GM21786 (cell line): ENCODE measurements around the gene IL1B.
A peak's percentile ranks its signal among the peaks of the same experiment; 100 is the strongest.
"Not testable (repeated sequence)": the region's sequence is repeated elsewhere in the genome, so short reads cannot be mapped to it uniquely, and the experiment has no call there.

ENCODE experiments used
- ATAC-seq: cut with Tn5 transposase; IDR thresholded peaks from one replicate; pipeline ENCODE4 v1.9.1; 2021; ENCODE audit not compliant: unreplicated experiment

IL1B gene

DNA sequence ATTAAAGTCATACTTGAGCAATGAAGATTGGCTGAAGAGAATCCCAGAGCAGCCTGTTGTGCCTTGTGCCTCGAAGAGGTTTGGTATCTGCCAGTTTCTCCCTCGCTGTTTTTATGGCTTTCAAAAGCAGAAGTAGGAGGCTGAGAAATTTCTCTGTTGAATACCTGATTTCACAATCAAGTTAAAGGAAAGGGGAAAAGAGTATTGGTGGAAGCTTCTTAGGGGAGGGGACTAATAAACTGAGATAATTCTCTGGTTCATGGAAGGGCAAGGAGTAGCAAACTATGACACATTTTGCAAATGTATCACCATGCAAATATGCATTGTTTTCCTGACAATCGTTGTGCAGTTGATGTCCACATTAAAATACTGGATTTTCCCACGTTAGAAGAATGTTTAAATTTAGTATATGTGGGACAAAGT, at the start of gene IL1B:
Gene IL1B, minus strand, starts transcription at position 85 of the 423 bp plus-strand sequence. CDS start 550 bp downstream, outside the sequence.
- no peak for ATAC-seq

DNA sequence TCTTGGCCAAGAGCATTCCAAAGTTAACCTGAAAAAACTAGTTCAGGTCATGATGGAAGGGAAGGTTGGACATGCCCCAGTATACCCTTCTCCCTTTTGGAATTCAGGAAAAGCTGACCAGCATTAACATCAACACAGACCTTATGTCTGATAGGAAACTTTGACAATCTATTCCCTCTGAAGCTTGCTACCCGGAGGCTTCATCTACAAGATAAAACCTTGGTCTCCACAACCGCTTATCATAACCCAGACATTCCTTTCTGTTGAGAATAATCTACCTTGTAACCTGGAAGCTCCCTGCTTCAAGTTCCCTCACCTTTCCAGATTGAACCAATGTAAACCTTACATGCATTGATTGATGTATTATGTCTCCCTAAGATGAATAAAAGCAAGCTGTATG, 49.7 kb upstream of the IL1B start:
- no peak for ATAC-seq

DNA sequence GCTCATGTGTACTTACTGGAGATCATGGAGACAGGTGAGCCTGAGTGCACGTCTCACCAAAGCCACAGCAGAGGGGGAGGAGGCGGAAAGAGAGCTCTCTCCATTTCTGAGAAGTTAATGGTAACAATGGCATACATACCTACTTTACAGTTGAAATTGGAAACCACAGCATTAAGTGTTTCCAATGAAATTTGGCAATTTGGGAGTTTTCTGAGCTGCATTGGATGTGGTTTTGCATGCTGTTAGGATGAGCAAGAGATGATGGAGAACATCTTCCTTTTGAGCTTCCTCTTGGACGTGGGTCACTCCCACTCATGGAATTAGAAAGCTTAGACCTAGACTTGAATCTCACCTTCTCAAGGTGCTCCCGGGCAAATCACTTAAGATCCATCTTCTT, 48.9 kb upstream of the IL1B start:
- no peak for ATAC-seq

DNA sequence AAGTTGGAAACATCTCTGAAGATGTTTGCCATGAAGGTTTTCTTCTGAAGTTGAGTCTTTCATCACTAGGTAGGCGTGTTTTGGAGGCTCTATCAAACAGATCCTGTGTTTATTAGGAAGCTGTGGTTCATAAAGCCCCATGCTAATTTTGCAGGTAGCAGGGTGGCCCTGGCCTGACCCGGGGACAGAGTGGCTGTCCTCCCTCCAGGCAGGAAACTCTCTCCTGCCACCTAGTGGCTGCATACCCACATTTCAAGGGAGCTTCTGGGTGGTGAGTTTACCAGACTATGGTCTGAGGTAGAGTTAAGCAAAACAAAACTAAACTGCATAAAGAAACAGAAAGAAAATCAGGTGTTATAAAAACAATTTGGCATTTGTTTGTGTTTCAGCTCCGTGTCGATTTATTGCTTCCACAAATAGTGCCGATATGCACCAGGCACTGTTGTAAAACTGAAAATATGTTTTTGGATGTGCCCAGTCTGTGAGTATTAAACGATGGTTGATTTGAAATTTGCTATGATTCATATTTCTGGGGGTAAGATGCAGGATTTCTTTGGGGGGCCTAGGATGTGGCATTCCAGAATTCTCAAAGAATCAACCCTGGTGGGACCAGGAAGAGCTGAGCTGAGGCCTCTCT, 48.4 kb upstream of the IL1B start:
- no peak for ATAC-seq

DNA sequence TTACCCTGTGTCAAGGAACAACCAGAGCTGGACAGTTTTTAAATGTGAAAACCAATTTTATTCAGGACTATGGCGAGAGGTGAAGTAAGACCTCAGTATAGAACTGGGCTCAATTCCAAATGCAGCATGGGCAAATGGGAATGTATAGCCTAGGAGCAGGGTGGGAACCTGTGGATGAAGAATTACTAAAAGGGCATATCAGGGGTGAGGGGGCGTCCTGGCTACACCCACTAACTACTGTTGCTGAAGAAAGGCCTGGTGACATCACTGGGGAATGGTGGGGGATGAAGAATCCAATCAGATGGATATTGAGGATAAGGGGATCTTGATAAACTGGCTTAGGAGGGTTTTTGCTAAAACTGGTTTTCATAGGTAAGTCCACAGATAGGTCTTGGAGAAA, 47.1 kb upstream of the IL1B start:
- ATAC-seq, result no peak

DNA sequence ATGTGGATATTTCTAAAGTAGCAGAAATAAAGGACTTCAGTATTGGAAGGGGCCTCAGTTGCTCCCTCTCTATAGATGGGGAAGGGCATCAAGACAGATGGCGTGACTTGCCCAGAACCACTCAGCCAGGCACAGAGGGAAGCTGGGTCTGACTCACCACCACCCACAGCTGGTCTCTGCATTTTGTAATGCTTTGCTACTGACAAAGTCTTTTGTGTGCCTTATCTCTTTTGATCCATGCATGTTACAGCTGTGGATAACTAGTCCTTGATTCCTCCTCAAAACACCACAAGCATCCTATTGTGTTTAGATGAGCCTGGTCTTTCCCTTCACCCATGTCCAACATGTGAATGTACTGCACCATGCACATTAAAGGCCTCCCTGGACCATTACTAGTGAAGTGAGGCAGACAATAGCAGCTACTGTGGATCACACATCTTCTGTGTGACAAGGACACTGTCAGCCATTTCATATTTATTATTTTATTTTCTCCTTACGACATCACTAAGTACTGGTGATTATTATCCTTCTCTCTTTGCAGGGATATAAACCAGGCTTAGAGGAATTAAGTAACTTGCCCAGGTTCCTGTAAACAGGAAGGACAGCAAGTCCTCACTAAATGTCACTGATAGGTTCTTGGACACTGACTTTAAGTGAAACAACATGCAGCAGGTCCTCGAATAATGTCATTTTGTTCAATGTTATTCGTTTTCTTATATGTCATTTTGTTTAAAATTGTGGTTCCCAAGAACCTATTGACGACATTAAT, 44.8 kb upstream of the IL1B start:
- peak; percentile 75 for ATAC-seq

DNA sequence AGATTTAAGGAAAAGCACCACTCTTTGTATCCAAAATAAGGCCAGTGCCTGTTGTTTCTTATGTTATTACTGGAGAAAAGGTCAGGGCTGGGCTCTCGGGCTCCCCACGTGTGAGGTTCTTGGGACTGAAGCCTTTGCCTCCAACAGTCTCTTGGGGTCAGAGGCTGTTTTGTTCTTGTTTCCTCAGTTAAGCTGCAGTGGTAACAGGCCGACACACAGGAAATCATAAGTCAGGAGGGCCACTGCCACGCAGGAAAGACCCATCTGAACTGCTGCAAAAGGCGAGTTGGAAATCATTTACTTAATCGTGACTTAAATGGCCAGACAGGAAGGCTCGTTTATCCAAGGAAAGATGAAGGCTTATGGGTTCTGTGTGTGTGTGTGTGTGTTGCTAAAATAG, 44.1 kb upstream of the IL1B start:
- no peak for ATAC-seq

DNA sequence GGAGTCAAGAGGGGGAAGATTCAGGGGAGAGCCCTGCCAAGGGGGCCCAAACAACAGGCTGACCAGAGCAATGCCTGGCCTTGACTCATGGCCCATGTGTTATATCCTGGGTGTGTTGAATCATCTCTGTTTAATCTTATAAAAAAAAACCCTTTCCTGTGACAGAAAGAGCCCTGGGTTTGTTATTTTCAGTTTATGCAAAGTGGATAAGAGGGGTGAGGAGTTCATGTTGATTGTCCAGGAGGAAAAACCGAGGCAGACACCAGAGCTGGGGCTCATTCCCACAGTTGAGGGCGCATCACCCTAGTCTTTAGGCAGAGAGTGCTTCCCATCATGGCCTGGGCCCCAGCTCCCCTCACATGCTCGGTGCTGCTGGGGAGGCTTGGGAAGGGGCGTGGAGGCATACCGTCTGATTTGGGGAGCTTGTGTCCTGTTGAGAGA, 43.5 kb upstream of the IL1B start:
- ATAC-seq, result no peak

DNA sequence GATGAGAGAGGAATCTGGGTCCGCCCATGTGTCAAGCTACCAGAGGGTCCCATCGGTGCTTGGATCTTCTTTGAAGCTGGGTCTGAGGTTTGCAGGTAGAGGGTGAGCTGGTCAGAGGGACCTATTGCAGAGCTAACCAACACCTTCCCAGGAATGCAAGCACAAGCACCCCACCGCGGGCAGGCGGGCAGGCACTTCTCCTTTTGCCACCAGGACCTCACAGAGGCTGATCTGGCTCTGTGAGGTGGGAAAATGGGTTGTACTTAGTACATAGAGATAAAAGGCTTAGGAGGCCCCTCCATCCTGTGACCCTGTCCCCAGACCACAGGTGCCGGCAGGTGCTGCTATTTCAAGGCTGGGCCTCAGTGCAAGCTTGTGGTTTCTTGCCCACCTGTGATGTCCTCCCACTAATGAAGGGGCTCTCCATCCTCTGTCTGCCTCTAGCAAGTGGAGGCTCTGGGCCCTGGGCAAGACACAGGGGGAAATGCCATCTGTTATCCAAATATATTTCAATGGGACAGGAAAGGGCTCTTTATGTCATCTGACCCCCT, 43.0 kb upstream of the IL1B start:
- ATAC-seq, result no peak

DNA sequence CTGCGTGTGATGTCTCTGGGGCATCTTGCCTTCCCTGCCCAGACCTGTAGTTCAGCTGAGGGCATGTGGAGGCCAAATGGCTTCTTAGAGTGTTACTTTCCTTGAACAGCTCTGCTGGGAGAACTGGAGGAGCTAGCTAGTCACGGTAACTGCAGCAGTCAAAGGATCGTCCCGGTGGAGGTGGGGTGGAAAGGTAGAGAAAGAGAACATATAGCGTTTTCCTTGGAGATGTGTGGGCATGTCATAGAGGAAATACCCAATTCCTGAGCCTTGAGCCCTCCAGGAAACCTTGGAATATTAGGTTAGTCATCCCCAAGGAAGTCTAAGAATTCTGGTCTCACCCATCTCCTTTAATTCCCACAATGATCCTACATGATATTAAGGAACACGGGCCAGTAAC, 40.8 kb upstream of the IL1B start:
- ATAC-seq, result no peak

DNA sequence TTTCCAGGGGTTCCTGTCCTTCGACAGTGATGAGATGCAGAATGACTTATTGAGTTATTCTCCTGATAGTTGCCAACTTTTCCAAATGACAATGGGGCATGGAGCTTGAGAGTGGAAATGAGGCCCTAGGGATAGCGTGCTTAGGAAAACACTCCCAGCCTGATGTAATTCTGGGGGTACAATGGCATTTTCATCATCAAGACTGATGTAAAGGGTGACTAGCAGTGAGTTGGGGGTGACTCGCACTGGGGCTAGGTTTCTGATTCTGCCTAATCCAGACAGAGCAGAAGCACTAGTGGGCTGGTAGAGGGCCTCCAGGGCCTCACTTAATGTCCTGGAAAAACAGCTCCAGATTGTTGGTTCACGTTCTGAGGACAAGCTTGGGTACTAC, 40.4 kb upstream of the IL1B start:
- ATAC-seq, result no peak

DNA sequence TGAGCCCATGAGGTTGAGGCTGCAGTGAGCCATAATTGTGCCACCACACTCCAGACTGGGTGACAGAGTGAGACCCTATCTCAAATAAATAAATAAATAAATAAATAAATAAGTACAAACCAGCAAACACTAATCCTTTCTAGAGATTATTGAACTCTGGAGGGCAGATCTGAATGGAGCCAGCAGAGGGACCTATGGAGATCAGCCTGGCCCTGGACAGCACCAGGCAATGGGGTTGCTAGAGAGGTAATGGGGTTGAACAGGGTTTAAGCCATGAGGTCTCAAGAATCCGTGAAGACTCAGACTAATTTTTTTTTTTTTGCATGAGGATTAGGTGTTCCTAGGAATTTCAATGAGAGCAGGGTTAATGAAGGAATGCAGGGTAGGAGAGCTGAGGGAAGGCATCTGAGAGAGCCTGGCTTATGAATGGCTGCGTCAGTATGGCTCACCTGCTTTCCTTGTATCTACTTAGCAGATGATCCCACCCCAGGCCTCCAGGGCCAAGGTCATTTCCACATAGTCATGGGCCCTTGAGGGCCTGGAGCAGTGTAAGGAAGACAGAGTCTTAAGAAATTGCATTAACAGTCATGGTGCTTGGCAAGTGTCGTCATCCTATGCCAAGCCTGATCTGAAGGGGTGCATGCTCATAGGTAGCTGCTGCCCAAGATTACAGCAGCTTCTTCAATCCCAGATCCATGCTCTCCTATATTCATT, 39.8 kb upstream of the IL1B start:
- no peak for ATAC-seq

DNA sequence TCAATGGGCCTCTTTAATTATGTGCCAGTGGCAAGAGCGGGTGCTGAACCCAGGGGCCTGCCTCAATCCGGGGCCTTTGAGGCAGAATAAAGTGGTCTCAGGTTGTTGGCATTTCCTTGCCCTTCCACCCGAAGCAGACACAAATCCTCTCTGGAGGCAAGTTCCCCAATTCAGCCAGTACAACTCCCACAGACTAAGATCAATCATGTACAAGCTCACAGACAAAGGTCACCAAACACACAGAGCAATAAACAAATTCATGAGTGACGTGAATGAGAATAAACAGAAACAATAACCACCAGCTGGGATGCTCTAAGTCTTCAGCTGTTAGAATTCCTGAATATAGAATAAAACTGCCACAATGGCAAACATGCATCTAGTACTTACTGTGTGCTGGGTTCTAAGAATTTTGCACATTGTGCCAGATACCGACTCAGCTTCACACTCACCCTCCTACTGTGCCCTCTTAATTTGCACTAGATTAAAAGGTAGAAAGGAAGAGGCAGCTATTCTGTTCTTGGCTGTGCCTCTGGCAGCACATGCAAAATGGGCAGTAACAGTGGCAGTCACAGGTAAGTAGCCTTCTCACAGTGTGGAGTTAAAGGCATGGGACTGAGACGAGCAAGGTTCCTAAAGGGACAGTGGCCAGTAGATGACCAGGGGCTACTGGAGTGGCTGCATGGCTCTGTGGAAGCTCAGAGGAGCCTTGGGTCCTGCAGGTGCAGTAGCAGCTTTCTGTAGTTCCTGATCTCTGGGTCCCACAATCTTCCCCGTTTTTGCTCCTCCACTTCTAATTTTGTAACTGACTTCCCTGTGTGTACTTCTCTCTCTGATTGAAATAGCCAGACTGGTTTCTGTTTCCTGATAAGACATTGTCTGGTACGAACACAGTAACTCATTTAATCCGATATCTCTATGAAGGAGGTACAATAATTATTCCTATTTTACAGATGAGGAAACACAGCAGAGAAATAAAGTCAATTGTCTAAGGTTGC, 34.6 kb upstream of the IL1B start:
- no peak for ATAC-seq

DNA sequence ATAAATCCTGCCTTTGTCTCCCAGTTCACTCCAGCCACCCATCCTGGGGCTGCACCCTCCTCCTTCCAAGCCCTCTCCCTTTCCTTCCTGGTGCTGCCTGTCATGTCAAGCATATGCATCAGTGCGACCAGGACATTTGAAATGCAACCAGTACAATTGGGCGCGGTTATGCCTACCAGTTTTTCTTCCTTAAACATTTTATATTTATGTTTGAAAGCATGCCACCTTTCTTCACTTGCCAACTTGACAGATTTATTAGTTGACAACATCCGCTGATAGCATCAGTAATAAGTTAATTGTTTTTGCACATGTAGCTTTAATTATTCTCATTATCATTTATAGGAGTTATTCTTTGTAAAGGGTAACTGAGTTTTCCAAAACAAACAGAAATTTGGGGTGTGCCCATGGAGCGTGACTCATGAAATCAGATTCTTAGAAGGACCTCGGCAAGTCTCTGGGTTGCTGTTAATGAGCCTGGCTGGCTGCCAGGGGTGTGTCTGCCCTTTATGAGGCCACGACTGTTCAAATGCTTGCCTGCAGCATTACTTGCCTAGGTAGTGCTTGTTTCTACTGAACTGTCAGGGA, 32.8 kb upstream of the IL1B start:
- no peak for ATAC-seq

DNA sequence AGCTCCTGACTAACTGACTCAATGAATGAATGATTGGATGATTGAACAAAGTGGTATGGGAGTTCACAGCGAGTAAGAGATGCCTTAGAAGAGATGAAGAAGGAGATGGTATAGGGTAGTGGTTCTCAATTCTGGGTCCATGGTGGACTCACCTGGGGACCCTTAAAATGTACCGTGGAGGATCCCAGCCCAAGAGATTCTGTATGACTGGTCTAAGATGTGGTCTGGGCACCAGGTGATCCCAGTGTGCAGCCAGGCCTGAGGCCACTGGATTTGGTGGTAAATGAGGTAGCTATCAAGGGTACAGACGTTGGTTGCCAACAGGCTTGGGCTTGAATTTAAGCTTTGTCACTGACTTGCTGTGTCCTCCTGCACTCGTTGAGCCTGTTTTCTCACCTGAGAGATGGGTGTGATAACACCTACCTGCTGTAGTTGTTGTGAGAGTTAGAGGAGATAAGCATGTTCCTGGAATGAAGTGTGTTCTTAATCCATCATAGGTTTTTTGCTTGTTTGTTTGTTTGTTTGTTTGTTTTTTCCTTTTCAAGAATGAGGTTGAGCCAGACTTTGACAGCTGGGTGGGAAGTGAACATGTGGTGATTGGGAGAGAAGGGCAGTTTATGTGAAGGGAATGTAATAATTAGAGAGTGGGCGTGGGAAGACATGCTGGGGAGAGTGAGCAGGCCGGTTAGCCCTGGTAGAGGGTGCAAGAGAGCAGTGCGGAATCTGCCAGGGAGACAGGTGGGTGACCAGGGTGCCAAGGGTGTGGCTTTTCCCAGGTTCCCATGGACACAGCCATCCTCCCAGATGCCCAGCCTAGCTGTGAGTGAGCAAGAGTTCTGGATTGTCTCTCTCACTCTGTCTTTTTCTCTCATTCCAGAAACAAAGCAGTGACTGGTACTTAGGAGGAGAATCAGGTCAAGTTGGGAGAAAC, 31.4 kb upstream of the IL1B start:
- no peak for ATAC-seq

DNA sequence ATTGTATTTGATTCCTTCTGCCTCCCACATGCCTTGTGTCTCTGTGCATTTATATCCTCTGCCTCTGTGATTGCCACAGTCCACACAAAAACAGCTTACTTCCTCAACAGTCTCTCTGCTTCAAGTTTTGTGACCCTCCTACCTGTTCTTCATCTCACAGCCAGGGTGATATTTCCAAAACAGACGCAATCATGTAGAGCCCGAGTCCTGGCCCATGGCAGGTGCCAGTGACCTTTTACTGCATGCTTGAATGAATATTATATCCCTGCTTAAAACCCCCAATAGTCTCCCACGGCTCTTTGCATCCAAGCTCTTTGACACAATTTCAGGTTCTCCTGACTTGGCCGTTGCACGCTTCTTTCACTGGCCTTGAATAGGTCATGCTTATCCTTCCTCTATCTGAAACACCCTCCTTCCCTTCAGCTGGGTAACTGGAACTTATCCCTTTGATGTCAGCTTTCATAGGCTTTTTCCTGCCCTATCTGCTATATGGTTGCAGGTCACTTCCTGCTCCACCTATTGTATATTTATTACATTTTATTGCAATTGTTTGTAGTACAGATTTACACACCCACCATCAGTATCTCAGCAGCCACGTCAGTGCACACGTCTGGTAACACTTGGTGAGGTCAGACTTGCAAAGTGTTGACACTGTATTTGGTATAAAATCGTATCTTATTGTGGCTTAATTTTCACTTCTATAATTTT, 29.7 kb upstream of the IL1B start:
- ATAC-seq, result no peak

DNA sequence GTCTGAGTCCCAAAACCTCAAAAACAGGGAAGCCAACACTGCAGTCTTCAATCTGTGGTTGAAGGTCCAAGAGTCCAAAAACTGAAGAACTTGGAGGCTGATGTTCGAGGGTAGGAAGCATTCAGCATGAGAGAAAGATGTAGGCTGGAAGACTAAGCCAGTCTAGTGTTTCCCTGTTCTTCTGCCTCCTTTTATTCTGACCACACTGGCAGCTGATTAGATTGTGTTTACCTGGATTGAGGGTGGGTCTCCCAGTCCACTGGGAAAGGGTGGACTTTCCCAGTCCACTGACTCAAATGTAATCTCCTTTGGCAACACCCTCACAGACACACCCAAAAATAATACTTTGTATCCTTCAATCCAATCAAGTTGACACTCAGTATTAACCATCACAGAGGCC, 27.5 kb upstream of the IL1B start:
- no peak for ATAC-seq

DNA sequence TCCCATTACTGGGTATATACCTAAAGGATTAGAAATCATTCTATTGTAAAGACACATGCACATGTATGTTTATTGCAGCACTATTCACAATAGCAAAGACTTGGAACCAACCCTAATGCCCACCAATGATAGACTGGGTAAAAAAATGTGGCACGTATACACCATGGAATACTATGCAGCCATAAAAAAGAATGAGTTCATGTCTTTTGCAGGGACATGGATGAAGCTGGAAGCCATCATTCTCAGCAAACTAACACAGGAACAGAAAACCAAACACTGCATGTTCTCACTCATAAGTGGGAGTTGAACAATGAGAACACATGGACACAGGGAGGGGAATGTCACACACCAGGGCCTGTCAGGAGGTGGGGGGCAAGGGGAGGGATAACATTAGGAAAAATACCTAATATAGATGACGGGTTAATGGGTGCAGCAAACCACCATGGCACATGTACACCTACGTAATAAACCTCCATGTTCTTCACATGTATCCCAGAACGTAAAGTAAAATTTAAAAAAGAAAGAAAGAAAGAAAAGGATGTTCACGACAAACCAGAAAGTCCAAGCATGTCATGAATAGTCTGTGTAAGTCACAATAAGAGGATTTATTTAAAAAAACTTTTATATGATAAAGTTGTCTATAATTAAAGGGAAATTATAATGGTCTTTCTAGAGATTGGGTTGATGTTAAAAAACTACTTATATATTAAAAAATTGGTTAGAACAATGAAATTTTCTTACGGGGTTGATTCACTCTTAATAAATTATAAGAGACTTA, 23.0 kb upstream of the IL1B start:
- ATAC-seq, result not testable (repeated sequence)
